GM18873 (cell line): ENCODE results near the gene LOXL1.
"Not testable (repeated sequence)": the region's sequence is repeated elsewhere in the genome, so short reads cannot be mapped to it uniquely, and the experiment has no call there.

Source experiments
- ATAC-seq: cut with Tn5 transposase; IDR thresholded peaks from one replicate; pipeline ENCODE4 v1.9.1; 2021; ENCODE audit warnings: mild to moderate bottlenecking, moderate library complexity, moderate number of reproducible peaks; ENCODE audit not compliant: unreplicated experiment, low FRiP score

LOXL1 gene

GRCh38 chr15:73972984-73973682, 46.9 kb downstream of the LOXL1 start:
- ATAC-seq, result no peak

DNA sequence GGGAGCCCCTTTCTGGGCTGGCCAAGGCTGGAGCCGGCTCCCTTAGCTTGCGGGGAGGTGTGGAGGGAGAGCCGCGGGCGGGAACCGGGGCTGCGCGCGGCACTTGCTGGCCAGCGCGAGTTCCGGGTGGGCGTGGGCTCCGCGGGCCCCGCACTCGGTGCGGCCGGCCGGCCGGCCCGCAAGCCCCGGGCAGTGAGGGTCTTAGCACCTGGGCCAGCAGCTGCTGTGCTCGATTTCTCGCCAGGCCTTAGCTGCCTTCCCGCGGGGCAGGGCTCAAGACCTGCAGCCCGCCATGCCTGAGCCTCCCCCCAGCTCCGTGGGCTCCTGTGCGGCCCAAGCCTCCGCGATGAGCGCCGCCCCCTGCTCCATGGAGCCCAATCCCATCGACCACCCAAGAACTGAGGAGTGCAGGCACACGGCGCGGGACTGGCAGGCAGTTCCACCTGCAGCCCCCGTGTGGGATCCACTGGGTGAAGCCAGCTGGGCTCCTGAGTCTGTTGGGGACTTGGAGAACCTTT, 47.5 kb downstream of the LOXL1 start:
- not testable (repeated sequence) for ATAC-seq

GRCh38 chr15:73975440-73976125, 49.3 kb downstream of the LOXL1 start:
- ATAC-seq, result not testable (repeated sequence)

GRCh38 chr15:73978896-73979295, 52.6 kb downstream of the LOXL1 start:
- no peak for ATAC-seq

GRCh38 chr15:73979636-73980035, 53.4 kb downstream of the LOXL1 start:
- no peak for ATAC-seq

GRCh38 chr15:73981761-73982221, 55.5 kb downstream of the LOXL1 start:
- no peak for ATAC-seq

DNA sequence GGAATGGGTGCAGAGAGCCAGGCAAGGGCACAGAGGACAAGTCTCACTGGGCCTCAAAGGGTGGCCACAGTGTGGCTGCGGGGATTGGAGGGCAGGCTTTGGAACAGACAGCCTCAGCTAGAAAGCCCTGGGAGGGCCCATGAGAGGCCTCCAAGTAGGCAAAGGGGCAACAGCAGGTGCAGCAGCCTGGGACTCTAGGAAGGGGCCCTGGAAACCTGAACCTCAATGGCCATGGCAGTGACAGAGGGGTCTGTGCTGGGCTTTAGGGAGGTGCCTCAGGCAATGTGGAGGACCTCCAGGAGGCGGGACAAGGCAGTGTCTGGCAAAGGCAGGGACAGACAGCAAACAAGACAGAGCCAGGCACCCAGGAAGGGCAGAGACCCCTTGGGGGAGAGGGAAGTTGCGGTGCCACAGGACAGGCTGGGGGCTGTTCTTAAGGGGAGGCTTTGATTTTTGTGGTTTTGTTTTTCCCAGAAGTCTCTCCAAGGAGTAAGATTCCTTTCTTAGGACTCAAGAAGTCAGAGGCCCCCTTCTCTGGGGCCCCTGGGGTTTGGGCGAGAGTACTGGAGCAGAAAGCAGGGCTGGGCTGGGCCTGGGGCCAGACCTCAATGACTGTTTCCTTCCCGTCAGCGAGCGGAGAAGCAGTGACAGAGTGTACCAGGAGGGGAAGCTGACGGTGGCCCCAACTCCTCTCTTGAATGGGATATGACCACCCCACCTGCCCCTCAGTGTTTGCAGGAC, 56.1 kb downstream of the LOXL1 start:
- ATAC-seq, result no peak

DNA sequence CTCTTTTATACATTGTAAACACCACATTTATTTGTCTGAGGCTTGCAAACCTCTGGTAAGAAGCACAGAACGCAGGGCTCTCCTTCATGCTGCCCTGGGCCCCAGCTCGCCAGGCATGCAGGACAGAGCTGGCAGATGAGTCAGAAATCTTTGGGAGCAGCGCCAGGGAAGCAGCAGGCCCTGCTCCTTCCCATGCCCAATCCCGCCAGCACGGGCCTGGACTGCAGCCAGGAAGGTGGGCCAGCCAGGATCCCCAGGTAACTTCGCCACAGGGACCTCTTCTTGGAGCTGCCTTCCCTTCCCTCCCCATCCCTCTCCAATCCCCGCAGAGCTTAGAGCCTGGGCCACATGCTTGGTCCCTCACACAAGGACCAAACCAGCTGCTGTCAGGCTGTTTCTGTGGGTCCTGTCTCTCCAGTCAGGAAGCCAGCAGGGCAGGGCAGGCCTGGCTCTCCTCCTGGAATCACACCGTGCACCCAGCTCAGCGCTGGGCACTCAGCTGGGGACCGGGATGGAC, 57.0 kb downstream of the LOXL1 start:
- ATAC-seq, result no peak

DNA sequence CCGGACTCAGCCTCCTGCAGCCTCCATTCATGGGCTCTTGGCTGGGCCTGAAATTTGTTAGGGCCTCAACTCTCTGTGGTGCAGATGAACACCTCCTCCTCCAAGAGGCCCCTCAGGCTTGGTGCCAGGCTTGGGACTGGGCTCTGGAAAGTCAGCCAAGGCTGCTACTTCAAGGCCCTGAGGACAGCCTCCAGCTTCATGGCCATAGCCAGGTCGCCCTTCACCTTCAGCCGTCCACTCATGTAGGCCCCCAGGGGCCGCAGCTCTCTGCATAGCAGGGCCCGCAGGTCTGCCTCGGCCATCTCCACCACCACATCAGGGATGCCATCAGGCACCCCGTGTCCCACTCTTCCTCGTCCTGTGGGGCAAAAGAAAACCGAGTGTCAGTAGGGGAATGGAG, 57.5 kb downstream of the LOXL1 start:
- no peak for ATAC-seq

GRCh38 chr15:73984208-73984979, 58.1 kb downstream of the LOXL1 start:
- ATAC-seq, result no peak

- ATAC-seq, result no peak
Observed at GRCh38 chr15:73985101-73985873, 59.0 kb downstream of the LOXL1 start.

- no peak for ATAC-seq
Observed at GRCh38 chr15:73986055-73986775, 60.0 kb downstream of the LOXL1 start.

DNA sequence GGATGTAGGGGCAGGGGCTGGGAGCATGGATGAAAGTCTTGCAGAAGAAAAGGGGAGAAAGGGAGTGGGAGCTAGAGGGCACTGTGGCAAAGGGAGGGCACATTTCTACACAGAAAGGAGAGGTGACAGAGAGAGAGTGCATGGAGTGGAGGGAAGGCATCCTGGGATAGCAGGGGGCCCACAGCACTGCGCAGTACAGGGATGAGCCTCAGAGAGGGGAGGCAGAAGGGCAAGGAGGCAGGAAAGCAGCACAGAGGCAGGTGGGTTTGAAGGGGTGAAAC, 60.5 kb downstream of the LOXL1 start:
- ATAC-seq, result no peak

- ATAC-seq, result no peak
Observed at GRCh38 chr15:73987250-73987649, 61.0 kb downstream of the LOXL1 start.

- ATAC-seq, result no peak
Observed at GRCh38 chr15:73987681-73988444, 61.6 kb downstream of the LOXL1 start.

- ATAC-seq, result no peak
Observed at GRCh38 chr15:73988445-73988969, 62.2 kb downstream of the LOXL1 start.

- no peak for ATAC-seq
Observed at GRCh38 chr15:73989001-73989798, 62.9 kb downstream of the LOXL1 start.
